HG03521 (cell line): Measurements from ENCODE around the gene PTPRR.

Source experiments
- ATAC-seq: cut with Tn5 transposase; IDR thresholded peaks from one replicate; pipeline ENCODE4 v1.9.1; 2021; ENCODE audit warnings: mild to moderate bottlenecking, moderate library complexity; ENCODE audit not compliant: unreplicated experiment

PTPRR gene

GRCh38 chr12:70615174-70615866 lies 305.2 kb downstream of the PTPRR start:
- no peak for ATAC-seq

GRCh38 chr12:70609739-70610491 lies 310.6 kb downstream of the PTPRR start:
- no peak for ATAC-seq

GRCh38 chr12:70609203-70609602 lies 311.3 kb downstream of the PTPRR start:
- ATAC-seq, result no peak

DNA sequence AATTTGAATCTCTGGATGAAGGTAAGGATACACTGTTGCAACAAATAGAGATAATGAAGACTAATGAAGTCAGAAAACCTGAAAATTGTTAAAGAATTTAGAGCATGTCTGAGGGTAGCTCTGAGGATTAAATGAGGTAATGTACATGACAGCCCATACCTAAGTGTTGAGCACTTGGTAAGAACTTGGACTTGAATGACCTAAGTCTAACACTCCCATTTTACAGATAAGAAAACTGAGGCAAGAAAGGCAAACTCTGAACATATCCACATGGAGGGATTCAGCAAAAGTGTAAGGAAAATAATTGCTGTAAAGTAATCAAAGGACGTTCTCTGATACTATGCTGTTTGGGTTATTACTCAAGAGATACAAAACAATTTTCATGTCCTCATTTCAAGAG lies 312.4 kb downstream of the PTPRR start:
- ATAC-seq, result no peak

DNA sequence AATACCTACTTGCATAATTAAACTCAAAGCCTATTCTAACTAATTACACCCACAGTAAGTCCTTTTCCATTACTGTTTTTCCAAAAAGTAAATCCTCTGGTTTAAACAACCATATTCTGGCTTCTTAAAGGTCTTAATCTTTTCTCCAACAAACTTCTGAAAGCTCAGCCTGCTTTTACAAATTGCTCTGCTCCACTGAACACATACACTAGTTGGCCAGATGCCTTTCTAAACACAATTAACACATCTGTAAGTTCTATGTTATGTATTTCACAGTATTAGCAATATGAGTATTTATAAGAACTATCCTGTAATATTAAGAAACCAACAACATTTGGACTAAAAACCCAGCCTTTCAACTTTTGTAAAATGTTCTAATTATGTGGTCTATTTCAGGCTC lies 313.4 kb downstream of the PTPRR start:
- no peak for ATAC-seq

GRCh38 chr12:70605976-70606375 lies 314.6 kb downstream of the PTPRR start:
- no peak for ATAC-seq

DNA sequence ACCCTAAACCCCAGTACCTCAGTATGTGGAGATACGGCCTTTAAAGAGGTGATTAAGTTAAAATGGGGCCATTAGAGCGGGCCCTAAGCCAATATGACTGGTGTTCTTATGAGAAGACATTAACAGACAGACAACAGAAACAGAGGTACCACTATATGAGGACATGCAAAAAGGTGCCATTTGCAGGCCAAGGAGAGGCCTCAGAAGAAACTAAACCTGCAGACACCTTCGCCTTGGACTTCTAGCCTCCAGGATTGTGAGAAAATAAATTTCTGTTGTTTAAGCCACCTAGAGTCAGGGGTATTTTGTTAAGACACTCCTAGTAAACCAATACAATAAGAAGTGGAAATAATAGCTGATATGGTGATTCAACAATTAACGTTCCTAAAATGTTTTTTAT lies 315.9 kb downstream of the PTPRR start:
- no peak for ATAC-seq

DNA sequence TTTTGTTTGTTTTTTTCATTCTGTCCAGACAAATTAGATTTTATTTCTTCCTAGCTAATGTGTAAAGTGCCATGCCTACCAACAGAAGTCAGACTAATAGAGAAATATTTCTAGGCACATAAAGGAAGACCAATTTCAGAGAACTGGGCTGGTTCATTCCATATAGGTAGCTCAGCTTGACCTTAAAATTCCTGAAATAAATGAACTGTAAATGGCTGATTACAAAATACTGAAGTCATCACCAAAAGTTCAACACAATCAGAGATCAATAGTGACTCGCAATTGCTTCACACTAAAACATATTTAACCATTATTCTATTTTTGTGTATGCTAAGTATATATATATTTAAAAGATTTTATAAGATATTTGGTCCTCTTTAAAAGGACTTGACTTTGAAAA lies 317.5 kb downstream of the PTPRR start:
- ATAC-seq, result no peak

- ATAC-seq, result no peak
Observed at GRCh38 chr12:70598467-70599193, 321.9 kb downstream of the PTPRR start.

GRCh38 chr12:70592664-70593063 lies 327.9 kb downstream of the PTPRR start:
- ATAC-seq, result no peak

DNA sequence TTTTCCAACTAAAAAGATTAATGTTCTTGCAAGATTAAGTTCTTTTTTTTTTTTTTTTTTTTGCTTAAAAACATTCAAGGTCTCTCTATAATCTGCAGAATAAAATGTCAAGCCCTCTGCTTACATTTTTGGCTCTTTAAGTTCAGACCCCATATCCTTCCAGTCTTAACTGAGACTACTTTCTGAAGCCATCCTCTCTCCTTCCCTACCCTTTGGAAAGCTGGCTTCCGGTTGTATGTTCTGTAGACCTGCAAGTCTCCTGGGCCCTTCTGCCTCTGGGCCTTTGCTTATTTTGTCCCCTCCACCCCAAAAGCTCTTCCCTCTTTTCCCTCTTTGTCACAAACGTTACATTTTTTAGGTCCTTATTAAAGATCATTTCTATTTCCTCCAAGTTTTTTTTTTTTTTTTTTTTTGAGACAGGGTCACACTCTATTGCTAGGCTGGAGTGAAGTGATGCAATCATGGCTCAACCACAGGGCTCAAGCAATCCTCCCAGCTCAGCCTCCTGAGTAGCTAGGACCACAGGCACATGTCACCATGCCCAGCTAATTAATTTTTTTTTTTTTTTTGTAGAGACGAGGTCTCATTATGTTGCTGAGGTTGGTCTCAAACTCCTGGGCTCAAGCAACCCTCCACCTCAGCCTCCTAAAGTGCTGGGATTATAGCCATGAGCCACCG lies 329.9 kb downstream of the PTPRR start:
- ATAC-seq, result no peak

DNA sequence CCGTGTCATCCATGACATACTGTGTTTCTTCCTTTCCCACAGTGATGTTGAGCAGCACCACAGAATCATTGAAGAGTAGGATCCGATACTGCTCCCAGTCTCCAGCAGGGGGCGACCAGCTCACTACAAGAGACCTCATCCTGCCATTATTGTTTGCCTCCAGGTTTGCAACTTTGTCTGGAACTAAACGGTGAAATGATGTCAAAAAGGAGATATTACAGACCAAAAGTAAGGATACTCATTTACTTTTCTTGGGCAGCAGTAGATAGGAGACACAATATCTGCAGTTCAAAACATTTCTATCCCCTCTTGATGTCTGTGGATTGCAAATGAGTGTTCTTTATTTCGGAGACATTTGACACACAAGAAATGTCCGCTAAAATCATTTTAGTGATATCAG lies 330.5 kb downstream of the PTPRR start:
- peak; percentile 93 for ATAC-seq
